ENCODE results near the gene NTN4. TPM values are rescaled to one million over a fixed set of nuclear protein-coding genes. Genes with fewer than 3 reads are reported as not detected.

Gene NTN4
- total RNA-seq, 1 experiment from 2014 or later = 0.17 TPM

GRCh38 chr12:95694136-95694535 lies 96.4 kb downstream of the NTN4 start:
- no peak overlapping the region for H3K4ac ChIP-seq (ENCODE audit: low read depth, low read length)
- no peak overlapping the region for H3K9ac ChIP-seq (ENCODE audit: extremely low read depth, insufficient read length, low read length)
- no peaks in the 10 kb centered on the region for H3K36me3 Mint-ChIP-seq (ENCODE audit: insufficient read depth in 1 of 3, low read depth in 3 of 3)
- H3K14ac ChIP-seq (ENCODE audit: insufficient read depth, low read length) = no peak overlapping the region
- H3K18ac ChIP-seq (ENCODE audit: insufficient read length, low read depth, low read length) = no peak overlapping the region
- no peak overlapping the region for H3K27ac ChIP-seq (ENCODE audit: insufficient read length, low read depth, low read length)
- peaks cover 5 to 7% of the 10 kb centered on the region in 2 experiments; a peak in 2 of 4 replicates for H3K4me1 Mint-ChIP-seq
- no peak overlapping the region for H2AK5ac ChIP-seq (ENCODE audit: insufficient read length, low read length)
- no peaks in the 10 kb centered on the region for H3K9me3 ChIP-seq (ENCODE audit: control insufficient read depth, low read depth, low read length)
- H3K4me1 ChIP-seq (ENCODE audit: insufficient read depth, low read length) = no peaks in the 10 kb centered on the region
- H4K8ac ChIP-seq (replicated peaks; ENCODE audit: insufficient read length, low read depth, low read length) = no peak overlapping the region
- H3K27me3 Mint-ChIP-seq (ENCODE audit: low read depth) = no peaks in the 10 kb centered on the region
- no peaks in the 10 kb centered on the region for H3K79me1 ChIP-seq (ENCODE audit: insufficient read depth, low read depth, low read length, poor library complexity, severe bottlenecking)
- H3K23ac ChIP-seq (ENCODE audit: insufficient read length, low read depth, low read length) = no peak overlapping the region
- DNase-seq = no peak
- H2BK15ac ChIP-seq (ENCODE audit: low read depth, low read length) = no peak overlapping the region
- no peaks in the 10 kb centered on the region for H3K23me2 ChIP-seq (ENCODE audit: insufficient read length, low read depth, low read length, poor library complexity, severe bottlenecking)
- no peaks in the 10 kb centered on the region for H3K27me3 ChIP-seq (ENCODE audit: insufficient read depth, low read length)
- no peak overlapping the region for H2BK120ac ChIP-seq (ENCODE audit: low read depth, low read length, poor library complexity, severe bottlenecking)
- no peak overlapping the region for H3K27ac Mint-ChIP-seq
- no peak overlapping the region for H3K4me3 Mint-ChIP-seq
- no CpG with 5 or more reads among the region's 9 CpGs for WGBS (ENCODE audit: extremely low coverage, insufficient read length, low lambda C conversion rate)
- no peak overlapping the region for H2BK5ac ChIP-seq (ENCODE audit: insufficient read length, low read length)
- H3K56ac ChIP-seq (ENCODE audit: insufficient read length, low read depth, low read length) = no peak overlapping the region
- no peaks in the 10 kb centered on the region for H3K9me3 Mint-ChIP-seq
- no peak overlapping the region for H2AFZ ChIP-seq (ENCODE audit: low read length)
- no peak overlapping the region for H4K5ac ChIP-seq (ENCODE audit: insufficient read length, low read depth, low read length)
- H2BK12ac ChIP-seq (ENCODE audit: insufficient read length, low read depth, low read length) = no peak overlapping the region
- no peaks in the 10 kb centered on the region for H4K20me1 ChIP-seq (ENCODE audit: control insufficient read depth, insufficient read depth, insufficient read length)
- no peak overlapping the region for H3K4me2 ChIP-seq (ENCODE audit: insufficient read depth, insufficient read length, low read length)
- no peaks in the 10 kb centered on the region for H3K79me2 ChIP-seq (ENCODE audit: insufficient read depth, low read length)
- no peak overlapping the region for H2BK20ac ChIP-seq (ENCODE audit: low read depth, low read length, poor library complexity, severe bottlenecking)
- no peak overlapping the region for H4K91ac ChIP-seq (ENCODE audit: insufficient read length, low read depth, low read length)
- TF ChIP-seq CTCF (conservative IDR thresholded peaks at IDR 0.05) = no peak
- no peak overlapping the region for H3T11ph ChIP-seq (ENCODE audit: low read length)
